HG03135 (cell line): ENCODE results near the gene MED12.
"Not testable (repeated sequence)": the region's sequence is repeated elsewhere in the genome, so short reads cannot be mapped to it uniquely, and the experiment has no call there.

Experiments used
- ATAC-seq: cut with Tn5 transposase; IDR thresholded peaks from one replicate; pipeline ENCODE4 v1.9.1; 2021; ENCODE audit warnings: mild to moderate bottlenecking, moderate library complexity; ENCODE audit not compliant: unreplicated experiment

The MED12 gene

DNA sequence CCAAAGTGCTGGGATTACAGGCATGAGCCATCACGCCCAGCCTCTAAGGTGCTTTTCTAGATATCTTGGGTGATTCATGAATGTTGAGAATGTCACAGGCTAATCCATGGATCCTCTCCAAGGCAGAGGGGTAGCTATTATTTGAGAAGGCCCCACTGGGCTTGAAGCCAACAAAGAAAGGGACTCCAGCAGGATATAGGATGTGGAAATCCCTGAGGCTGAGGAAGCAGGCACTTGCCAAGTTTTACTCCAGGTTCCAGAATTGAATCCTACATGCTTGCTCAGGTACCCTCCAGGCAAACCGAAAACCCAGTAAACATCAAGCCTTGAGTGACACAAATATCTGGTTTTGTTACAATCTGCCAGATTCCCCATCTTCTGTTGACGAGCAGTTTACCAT lies 42.1 kb downstream of the MED12 start:
- ATAC-seq: no peak

DNA sequence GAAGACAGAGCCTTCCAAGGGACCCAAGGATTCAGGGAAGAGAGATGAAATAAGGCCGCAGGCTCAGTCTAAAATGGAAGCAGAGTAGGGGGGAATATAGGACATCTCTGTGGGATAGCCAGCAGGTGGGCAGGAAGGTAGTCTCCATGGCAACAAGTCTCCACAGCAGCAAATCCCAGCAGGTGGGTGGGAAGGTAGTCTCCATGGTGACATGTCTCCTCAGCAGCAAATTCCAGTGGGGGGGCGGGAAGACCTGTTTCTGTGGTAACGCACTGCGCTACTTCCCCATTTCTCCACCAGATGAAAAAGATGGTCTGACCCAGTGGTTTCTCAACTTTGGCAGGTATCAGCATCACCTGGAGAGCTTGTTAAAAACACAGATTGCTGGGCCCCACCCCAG lies 44.6 kb downstream of the MED12 start:
- ATAC-seq: no peak

DNA sequence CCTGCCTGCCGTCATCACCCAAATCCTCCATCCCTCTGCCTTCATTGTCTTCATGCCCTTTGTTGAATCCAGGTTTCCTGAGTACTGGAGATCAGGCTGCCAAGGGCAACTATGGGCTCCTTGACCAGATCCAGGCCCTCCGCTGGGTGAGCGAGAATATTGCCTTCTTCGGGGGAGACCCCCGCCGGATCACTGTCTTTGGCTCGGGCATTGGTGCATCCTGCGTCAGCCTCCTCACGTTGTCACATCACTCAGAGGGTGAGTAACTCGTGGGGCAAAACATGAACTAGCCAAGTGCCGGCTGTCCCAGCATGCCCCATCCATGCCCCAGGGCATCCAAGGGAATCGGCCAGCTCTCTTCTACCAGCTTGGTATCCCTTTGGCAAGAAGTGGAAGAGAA lies 45.7 kb downstream of the MED12 start:
- no peak for ATAC-seq

DNA sequence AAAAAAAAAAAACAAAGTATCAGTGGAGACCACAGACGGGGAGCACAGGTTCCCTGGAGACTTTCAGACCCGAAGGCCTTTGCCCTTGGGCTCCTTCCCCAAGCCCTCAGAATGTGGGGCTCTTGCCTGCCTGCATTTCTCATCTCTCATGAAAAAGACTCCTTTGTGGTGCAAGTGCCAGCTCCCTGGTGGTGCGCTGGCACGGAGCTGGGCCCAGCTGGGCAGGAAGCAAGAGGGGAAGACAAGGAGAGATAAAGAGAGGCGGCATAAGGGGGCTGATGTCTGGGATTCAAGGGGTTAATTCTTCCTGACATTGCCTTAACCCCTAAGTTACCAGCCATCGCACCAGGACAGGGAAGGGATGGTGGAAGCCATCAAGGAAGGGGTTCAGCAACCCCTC lies 48.1 kb downstream of the MED12 start:
- ATAC-seq: no peak

DNA sequence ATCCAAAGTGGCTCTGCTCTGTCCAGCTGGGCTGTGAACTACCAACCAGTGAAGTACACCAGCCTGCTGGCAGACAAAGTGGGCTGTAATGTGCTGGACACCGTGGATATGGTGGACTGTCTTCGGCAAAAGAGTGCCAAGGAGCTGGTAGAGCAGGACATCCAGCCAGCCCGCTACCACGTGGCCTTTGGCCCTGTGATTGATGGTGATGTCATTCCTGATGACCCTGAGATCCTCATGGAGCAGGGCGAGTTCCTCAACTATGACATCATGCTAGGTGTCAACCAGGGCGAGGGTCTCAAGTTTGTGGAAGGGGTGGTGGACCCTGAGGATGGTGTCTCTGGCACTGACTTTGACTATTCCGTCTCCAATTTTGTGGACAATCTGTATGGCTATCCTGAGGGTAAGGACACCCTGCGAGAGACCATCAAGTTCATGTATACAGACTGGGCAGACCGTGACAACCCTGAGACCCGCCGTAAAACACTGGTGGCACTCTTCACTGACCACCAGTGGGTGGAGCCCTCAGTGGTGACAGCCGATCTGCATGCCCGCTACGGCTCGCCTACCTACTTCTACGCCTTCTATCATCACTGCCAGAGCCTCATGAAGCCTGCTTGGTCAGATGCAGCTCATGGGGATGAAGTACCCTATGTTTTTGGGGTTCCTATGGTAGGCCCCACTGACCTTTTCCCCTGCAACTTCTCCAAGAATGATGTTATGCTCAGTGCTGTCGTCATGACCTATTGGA lies 48.8 kb downstream of the MED12 start:
- no peak for ATAC-seq

DNA sequence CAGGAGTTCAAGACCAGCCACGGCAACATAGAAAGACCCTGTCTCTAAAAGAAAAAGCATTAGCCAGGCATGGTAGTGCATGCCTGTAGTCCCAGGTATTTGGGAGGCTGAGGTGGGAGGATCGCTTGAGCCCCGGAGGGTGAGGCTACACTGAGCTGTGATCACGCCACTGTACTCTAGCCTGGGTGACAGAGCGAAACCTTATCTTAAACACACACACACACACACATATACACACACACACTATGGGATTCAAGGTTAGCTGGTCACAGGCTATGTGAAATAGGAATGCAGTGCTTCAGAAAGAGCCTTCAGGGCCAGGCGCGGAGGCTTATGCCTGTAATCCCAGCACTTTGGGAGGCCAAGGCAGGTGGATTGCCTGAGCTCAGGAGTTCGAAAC lies 49.7 kb downstream of the MED12 start:
- no peak for ATAC-seq

DNA sequence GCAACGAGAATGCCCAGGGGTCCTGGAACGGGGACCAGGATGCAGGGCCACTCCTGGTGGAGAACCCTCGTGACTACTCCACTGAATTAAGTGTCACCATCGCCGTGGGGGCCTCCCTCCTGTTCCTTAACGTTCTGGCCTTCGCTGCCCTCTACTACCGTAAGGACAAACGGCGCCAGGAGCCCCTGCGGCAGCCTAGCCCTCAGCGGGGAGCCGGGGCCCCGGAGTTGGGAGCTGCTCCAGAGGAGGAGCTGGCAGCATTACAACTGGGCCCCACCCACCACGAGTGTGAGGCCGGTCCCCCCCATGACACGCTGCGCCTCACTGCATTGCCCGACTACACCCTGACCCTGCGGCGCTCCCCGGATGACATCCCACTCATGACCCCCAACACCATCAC lies 51.2 kb downstream of the MED12 start:
- no peak for ATAC-seq

DNA sequence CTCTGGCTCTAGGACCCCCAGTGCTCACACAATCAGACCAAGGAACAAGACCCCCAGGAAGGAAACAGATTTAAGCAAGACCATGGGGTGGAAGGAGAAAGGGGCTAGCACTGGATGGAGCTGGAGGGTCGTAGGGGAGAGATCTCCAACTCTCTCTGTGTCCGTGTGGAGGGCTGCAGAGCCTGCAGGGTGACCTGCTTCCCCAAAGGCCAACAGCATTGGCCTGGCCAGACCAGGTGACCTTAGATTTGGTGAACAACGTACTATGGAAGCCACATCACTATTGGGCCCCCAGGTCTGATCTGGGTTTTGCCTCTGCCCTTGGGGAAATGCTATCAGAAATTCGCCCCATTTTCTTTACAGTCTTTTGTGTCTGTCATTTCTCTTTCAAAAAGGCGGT lies 52.3 kb downstream of the MED12 start:
- no peak for ATAC-seq

DNA sequence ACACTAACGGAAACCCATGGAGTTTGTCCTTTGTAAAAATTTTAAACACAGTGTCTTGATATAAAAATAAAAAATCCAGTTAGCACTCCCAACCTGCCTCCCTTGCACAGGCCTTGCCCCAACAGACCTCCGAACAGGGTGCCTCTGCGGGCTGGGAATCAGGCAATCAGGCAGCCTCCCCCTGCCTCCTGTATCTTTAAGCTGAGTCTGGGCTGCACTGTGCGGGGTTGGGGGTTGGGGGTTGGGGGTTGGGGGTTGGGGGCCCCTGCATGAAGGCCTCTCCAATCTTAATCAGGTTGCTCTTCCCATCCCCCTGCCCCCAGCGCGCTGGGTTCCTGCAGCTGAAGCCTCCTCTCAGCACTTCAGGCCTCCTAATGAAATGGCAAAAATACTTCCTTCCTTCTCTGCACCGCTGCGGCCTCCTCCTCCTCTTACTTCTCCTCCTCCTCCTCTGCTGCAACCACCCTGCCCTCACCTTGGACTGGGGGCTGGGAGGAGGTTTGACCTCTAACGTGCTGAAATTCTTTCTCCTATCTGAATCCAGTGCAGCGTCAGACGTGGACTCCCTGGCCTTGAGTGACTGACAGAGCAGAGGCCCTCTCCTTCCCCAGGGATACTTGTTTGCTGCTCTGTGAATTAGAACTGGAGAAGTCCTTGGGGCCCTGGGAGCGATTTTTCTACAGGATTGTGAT lies 52.9 kb downstream of the MED12 start:
- no peak for ATAC-seq

DNA sequence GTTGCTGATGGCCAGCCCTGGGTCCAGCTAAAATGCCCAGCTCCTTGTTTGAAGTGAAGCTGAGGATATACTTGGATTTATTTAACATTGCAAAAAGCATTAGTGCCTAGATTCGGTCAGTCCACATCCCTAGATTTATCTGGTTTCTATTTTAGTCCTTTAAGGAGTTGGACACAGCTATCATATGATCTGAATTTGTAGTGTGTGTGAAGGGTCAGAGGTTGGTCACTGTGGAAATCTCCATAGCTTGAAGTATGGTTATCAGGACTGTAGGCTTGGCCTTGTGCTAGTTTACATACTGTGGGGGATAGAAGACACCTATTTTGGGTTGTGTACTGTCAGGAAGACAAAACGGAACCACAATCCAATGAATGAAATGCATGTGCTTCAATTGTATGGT lies 55.0 kb downstream of the MED12 start:
- ATAC-seq: no peak

DNA sequence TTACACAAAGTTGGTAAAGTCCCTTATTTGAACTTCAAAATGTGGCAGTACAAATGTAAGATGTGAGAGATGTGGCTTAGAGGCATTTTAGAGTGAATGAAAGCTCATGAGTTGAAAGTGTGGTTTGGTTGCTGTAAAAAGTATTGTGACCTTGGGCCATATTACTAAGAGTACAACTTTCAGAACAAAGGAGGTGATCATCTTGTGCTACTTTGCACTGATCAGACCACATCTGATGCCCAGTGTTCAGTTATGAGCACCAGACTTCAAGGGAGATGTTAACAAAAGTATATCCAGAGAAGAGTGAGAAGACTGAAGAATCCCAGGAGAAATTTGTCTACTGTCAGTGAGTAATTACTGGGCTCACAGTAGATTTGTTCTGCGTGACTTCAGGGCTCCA lies 56.4 kb downstream of the MED12 start:
- ATAC-seq: no peak

DNA sequence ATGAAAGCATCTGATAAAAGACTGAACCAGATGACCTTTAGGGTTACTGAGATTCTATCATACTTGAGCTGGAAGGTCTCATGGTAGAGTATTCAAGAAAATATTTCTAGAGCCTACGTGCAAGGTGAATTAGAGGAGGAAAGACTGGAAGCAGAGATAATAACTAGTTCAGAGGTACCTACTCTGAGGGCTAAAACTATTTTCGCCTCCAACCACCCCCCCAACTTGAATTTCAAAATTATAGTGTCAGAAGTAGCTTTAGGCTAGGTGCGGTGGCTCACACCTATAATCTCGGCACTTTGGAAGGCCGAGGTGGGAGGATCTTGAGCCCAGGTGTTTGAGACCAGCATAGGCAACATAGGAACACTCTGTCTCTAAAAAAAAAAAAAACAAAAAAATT lies 57.1 kb downstream of the MED12 start:
- no peak for ATAC-seq

DNA sequence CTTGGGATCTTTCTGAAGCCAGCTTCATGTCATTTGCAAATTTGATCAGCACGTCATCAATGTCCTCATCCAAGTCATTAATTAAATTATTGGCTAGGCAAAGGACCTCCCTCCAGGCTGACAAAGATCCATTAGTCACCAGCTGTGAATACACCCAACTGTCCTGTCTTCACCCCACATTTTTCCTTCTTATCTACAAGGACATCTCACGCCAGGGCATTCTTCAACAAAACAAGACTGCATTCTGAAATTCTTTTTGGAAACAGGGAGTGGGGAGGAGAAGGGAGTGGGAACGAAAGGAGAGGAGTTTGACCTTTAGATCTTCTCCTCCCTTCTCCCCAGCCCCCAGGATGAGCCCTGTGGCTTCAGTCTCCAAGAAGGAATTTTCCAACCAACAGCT lies 58.9 kb downstream of the MED12 start:
- ATAC-seq: no peak

DNA sequence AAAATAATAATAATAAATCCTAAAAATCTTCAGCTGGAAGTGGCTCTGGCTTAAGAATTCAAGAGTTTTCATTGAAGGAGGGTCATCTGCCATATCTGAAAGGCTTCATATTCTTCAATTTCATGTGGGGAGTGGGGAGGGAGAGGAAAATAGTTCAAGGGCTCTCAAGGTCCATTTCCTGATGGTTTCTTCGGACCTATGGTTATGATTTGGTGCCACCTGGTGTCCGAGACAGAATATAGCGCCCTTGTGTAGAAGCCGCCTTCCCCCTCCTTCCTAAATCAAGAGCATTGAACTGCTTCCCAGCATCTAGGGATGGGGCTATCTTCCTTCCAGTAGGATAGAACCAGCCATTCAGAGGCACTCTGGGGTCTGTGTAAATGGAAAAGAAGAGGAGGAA lies 60.5 kb downstream of the MED12 start:
- no peak for ATAC-seq

DNA sequence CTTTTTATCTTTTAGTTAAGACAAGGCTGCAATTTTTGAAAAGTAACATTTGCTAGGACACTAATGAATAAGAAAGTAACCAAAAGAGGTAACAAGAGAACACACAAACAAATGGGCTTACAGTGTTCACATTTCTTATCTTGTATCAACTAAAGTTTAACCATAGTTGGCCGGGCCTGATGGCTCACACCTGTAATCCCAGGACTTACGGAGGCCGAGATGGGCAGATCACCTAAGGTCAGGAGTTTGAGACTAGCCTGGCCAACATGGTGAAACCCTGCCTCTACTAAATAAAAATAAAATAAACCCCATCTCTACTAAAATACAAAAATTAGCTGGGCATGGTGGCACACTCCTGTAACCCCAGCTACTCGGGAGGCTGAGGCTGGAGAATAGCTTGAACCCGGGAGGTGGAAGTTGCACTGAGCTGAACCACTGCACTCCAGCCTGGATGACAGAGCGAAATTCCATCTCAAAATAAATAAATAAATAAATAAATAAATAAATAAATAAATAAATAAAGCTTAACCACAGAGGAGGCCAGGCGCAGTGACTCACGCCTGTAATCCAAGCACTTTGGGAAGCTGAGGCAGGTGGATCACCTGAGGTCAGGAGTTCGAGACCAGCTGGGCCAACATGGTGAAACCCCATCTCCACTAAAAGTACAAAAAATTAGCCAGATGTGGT lies 62.3 kb downstream of the MED12 start:
- ATAC-seq: not testable (repeated sequence)

DNA sequence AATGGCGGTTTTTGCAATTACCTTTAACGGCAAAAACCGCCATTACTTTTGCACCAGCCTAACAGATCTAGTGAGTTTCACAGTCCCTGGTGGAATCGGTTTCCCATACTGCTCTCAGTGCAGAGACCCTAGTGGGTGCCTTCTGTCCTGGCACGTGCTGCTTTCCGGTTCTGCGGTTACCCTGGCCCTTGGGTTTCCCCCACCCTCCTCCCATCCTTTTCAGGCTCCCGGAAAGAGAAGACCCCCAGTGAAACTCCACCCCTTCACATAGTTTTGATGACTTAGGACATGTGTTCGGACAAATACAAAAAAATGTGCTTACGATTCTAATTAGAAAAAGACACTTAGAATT lies 63.1 kb downstream of the MED12 start:
- peak; percentile 36 for ATAC-seq

DNA sequence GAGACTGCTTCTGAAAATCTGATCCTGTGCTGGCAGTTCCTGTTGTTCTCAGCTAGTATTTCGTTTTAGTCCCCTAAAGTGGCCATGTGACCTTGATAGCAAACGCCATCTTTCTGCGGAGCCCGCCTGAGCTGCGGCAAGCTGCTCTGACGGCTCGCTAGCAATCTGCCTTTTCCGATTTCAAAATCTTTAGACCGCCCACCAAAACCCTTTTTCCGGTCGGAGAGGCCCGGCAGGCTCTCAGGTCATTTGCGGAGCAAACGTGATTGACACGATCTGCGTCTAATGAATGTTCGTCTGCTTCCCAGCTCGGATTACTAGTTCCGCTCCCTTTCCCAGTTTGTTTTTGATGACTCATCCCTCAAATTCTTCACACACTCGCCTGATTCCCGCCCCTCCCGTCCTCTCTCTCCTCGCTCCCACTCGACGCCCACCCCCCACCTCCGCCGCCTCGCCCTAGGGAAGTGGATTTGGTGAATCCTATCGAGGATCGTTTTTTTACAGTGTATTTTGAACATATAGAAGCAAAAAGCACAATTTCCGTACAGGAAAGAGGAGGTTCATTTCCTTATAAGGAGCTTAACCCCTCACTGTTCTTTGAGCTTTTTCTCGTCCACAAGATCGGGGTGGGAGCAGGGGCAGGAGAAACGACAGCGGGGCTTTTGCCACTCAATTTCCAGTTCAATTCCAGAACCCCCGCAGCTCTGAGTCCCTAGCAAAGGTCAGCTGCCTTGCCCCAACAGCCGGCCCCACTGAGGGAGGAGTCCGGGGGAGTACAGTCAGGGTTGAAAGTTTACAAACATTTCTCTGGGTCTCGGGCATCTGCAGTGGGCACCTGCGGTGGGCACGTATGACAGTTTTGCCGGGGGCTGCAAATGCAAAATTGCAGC lies 63.8 kb downstream of the MED12 start:
- ATAC-seq: peak; percentile 85

DNA sequence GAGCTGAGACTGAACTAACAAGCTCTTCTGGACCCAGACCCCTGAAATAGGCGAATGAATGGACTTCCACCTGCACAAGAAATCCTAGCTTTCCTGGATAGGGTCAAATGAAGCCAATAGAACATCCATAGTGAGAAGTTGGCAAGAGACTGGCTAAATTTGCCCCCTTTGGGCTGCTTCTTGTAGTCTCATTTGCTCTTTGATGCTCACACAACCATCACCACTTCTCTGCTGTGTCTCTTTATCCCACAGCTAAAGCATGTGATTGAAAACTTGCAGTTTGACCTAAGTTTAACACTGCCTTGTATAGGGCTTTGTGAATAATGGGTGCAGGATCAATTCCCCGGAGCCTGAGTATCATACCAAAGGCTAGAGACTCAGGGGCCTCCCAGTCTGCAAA lies 64.5 kb downstream of the MED12 start:
- ATAC-seq: no peak

DNA sequence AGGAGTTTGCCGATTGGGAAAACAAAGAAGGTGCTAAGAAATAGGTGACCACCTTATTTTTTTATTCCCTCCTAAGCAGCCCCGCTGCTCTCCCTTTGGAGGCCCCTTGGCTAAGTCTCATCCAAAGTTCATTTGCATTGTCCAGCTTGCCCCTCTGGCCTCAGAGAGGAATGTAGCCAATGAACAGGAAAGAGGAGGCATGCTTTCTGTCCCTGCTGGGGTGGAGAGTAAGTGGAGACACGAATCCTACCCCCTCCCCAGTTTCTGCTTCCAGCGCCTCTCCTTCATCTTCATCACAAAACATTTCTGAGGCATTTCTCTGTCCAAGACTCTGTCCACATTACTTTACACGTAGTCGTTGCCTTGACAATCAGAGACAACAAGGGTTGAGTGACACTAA lies 64.9 kb downstream of the MED12 start:
- no peak for ATAC-seq

DNA sequence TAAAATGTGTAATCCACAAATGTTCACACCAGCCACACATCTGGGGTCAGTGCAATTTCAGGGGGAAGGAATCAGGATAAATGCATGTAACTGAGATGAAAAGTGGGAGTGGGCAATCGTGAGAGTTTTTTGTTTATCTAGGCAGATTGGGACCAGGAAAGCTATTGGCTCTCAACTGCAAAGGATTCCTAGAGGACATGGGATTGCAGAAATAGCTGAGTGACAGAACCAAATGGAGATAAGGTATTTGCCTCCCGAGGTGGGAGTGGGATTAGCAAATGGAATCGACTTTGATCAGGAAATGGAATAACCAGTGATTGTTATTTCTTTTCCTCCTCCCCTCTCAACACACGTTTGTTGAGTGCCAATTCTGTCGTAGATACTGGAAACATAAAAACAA lies 65.7 kb downstream of the MED12 start:
- no peak for ATAC-seq

DNA sequence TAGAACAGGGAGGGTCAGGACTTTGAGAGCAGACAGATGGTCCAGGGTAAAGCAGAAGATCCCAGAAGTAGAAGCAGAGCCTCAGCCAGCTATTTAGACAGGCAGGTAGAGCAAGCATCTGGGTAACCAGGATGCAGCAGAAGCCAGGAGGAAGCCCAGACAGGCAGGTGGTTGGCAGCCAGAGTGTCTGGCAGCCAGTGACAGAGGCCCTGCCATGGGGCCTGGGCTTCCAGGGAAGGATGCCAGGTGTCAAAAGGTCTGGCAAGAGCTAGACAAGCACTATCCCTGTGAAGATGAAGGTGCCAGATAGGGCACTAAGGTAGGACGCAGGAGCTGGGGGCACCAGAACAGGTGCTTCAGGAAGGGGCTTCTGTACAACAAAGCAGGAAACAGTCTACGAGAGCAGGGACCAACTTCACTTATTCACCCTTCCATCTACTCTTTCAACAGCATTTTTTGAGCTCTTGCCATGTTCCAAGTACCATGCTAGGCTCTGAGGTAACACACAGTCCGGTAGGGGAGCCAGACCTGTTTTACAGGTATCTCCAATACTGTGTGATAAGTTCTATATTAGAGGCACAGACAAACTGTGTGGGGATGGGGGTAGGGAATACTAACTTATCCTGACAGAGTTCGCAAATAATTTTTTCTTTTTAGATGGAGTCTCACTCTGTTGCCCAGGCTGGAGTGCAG lies 66.6 kb downstream of the MED12 start:
- ATAC-seq: no peak
